GM21529 (cell line): ENCODE measurements around the gene ARL14EP.

ENCODE experiments used
- ATAC-seq: cut with Tn5 transposase; IDR thresholded peaks from one replicate; pipeline ENCODE4 v1.9.1; 2021; ENCODE audit not compliant: unreplicated experiment

Gene ARL14EP

GRCh38 chr11:30322826-30323710, at the start of gene ARL14EP:
Gene ARL14EP, plus strand, starts transcription at chr11:30323104. Its CDS starts 7,845 bp downstream, at chr11:30330949.
- peak; percentile 95 for ATAC-seq

- no peak for ATAC-seq
These were observed 45.7 kb upstream of the ARL14EP start for GRCh38 chr11:30277176-30277575.

GRCh38 chr11:30279796-30280195, 43.1 kb upstream of the ARL14EP start:
- no peak for ATAC-seq

GRCh38 chr11:30281476-30282288, 41.2 kb upstream of the ARL14EP start:
- peak; percentile 18 for ATAC-seq

GRCh38 chr11:30282289-30282631, 40.6 kb upstream of the ARL14EP start:
- ATAC-seq, result peak; percentile 90

GRCh38 chr11:30284836-30285235, 38.1 kb upstream of the ARL14EP start:
- ATAC-seq, result no peak

GRCh38 chr11:30285416-30286121, 37.3 kb upstream of the ARL14EP start:
- no peak for ATAC-seq

- no peak for ATAC-seq
These were observed 31.6 kb upstream of the ARL14EP start for GRCh38 chr11:30291331-30291730.

- ATAC-seq, result no peak
These were observed 30.4 kb upstream of the ARL14EP start for GRCh38 chr11:30292545-30292944.

GRCh38 chr11:30295178-30295885, 27.6 kb upstream of the ARL14EP start:
- ATAC-seq, result no peak

- ATAC-seq, result no peak
These were observed 18.3 kb upstream of the ARL14EP start for GRCh38 chr11:30304620-30305019.

- ATAC-seq, result peak; percentile 94
These were observed 12.3 kb upstream of the ARL14EP start for GRCh38 chr11:30310623-30311022.

- ATAC-seq, result no peak
These were observed 11.7 kb upstream of the ARL14EP start for GRCh38 chr11:30311189-30311588.

GRCh38 chr11:30312243-30312642, 10.7 kb upstream of the ARL14EP start:
- no peak for ATAC-seq

GRCh38 chr11:30313580-30313979, 9.3 kb upstream of the ARL14EP start:
- ATAC-seq, result no peak

GRCh38 chr11:30314625-30315024, 8.3 kb upstream of the ARL14EP start:
- ATAC-seq, result no peak

- ATAC-seq, result no peak
These were observed 6.7 kb upstream of the ARL14EP start for GRCh38 chr11:30316237-30316636.

- peak; percentile 62 for ATAC-seq
These were observed 5.9 kb upstream of the ARL14EP start for GRCh38 chr11:30317030-30317429.

GRCh38 chr11:30321321-30321720, 1.6 kb upstream of the ARL14EP start:
- no peak for ATAC-seq

- ATAC-seq, result no peak
These were observed 713 bp upstream of the ARL14EP start for GRCh38 chr11:30322191-30322590.
